BLaER1 (cell line): ENCODE results near the gene CLASP1.
"Not testable (repeated sequence)": the region's sequence is repeated elsewhere in the genome, so short reads cannot be mapped to it uniquely, and the experiment has no call there.

Experiments
- H3K27ac ChIP-seq: shearing (Covaris generic); formaldehyde crosslinking; 2 replicates; pipeline ENCODE4 v1.8.1; 2022
- H3K27me3 ChIP-seq: shearing (Covaris generic); formaldehyde crosslinking; 2 replicates; pipeline ENCODE4 v1.8.1; 2022
- H3K36me3 ChIP-seq: shearing (Covaris generic); formaldehyde crosslinking; 2 replicates; pipeline ENCODE4 v1.8.1; 2022
- H3K4me1 ChIP-seq: shearing (Covaris generic); formaldehyde crosslinking; 2 replicates; pipeline ENCODE4 v1.8.1; 2022
- H3K4me2 ChIP-seq: shearing (Covaris generic); formaldehyde crosslinking; 2 replicates; pipeline ENCODE4 v1.8.1; 2022
- H3K4me3 ChIP-seq: shearing (Covaris generic); formaldehyde crosslinking; 2 replicates; pipeline ENCODE4 v1.8.1; 2022
- H3K9ac ChIP-seq: shearing (Covaris generic); formaldehyde crosslinking; 2 replicates; pipeline ENCODE4 v1.8.1; 2022
- H3K9me3 ChIP-seq: shearing (Covaris generic); formaldehyde crosslinking; 2 replicates; pipeline ENCODE4 v1.8.1; 2022
- H4K20me1 ChIP-seq: shearing (Covaris generic); formaldehyde crosslinking; 2 replicates; pipeline ENCODE4 v1.8.1; 2022
- Cebpa-rat ChIP-seq: shearing (Covaris generic); IDR thresholded peaks from 2 replicates; pipeline ENCODE4 v1.8.1; 2022

The CLASP1 gene

GRCh38 chr2:121486191-121486790 lies 163.0 kb downstream of the CLASP1 start:
- no peak for TF ChIP-seq Cebpa-rat
- Histone ChIP-seq H3K4me2 (no peak overlapping the region), H3K27ac (no peak overlapping the region)

GRCh38 chr2:121485039-121485438 lies 164.2 kb downstream of the CLASP1 start:
- Histone ChIP-seq H3K4me1 (peaks cover 7% of the 10 kb centered on the region; the same call in 1 of the 2 replicates), H3K9ac (no peak overlapping the region), H3K36me3 (peaks cover 55% of the 10 kb centered on the region), H3K27me3 (no peaks in the 10 kb centered on the region), H3K9me3 (no peaks in the 10 kb centered on the region), H3K27ac (no peak overlapping the region), H4K20me1 (peaks cover 47% of the 10 kb centered on the region), H3K4me2 (no peak overlapping the region), H3K4me3 (no peak overlapping the region)
- TF ChIP-seq Cebpa-rat, result no peak

More at GRCh38 chr2:121486191-121486790, 163.0 kb downstream of the CLASP1 start:
- Histone ChIP-seq H3K27me3 (no peaks in the 10 kb centered on the region), H3K4me3 (no peak overlapping the region), H3K4me1 (peaks cover 7% of the 10 kb centered on the region; the same call in 1 of the 2 replicates), H3K9ac (no peak overlapping the region), H4K20me1 (peaks cover 44% of the 10 kb centered on the region; the same call in 1 of the 2 replicates), H3K9me3 (no peaks in the 10 kb centered on the region), H3K36me3 (peaks cover 44% of the 10 kb centered on the region)

GRCh38 chr2:121483846-121484245 lies 165.4 kb downstream of the CLASP1 start:
- H3K9me3 ChIP-seq, result no peaks in the 10 kb centered on the region
- H3K36me3 ChIP-seq, result peaks cover 59% of the 10 kb centered on the region
- H3K4me2 ChIP-seq, result no peak overlapping the region; the same call in 1 of the 2 replicates
- H3K27ac ChIP-seq, result no peak overlapping the region
- no peak overlapping the region for H3K4me3 ChIP-seq
- peaks cover 7% of the 10 kb centered on the region; the same call in 1 of the 2 replicates for H3K4me1 ChIP-seq
- no peak for TF ChIP-seq Cebpa-rat
- H3K9ac ChIP-seq, result no peak overlapping the region
- no peaks in the 10 kb centered on the region for H3K27me3 ChIP-seq
- H4K20me1 ChIP-seq, result peaks cover 46% of the 10 kb centered on the region

GRCh38 chr2:121483021-121483420 lies 166.2 kb downstream of the CLASP1 start:
- no peak overlapping the region for H3K4me3 ChIP-seq
- peaks cover 7% of the 10 kb centered on the region; the same call in 1 of the 2 replicates for H3K4me1 ChIP-seq
- H3K9ac ChIP-seq, result no peak overlapping the region
- no peak overlapping the region for H3K27ac ChIP-seq
- peaks cover 54% of the 10 kb centered on the region for H3K36me3 ChIP-seq
- no peaks in the 10 kb centered on the region for H3K27me3 ChIP-seq
- H3K4me2 ChIP-seq, result no peak overlapping the region
- H3K9me3 ChIP-seq, result no peaks in the 10 kb centered on the region
- H4K20me1 ChIP-seq, result peaks cover 48% of the 10 kb centered on the region
- TF ChIP-seq Cebpa-rat, result no peak

DNA sequence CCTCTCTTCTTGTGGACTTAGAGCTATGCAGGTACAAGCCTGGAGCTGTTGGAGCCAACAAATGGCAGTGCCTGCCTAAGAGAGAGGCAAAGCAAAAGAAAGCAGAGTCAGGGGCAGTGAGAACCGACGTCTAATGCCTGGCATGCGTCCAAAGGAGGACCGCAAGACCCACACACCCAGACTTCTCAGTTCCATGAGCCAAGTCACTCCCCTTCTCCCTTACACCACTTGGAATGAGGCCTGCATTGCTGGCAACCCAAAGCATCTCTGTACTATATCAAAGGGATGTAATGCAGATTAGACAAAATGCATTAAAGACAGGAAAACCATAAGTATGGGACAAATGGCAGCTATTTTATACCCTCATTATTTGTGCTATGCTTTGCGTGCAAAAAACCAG lies 168.4 kb downstream of the CLASP1 start:
- no peak for TF ChIP-seq Cebpa-rat
- H3K4me2 ChIP-seq, result no peak overlapping the region
- no peaks in the 10 kb centered on the region for H3K27me3 ChIP-seq
- H3K27ac ChIP-seq, result no peak overlapping the region
- H3K36me3 ChIP-seq, result peaks cover 43% of the 10 kb centered on the region
- H4K20me1 ChIP-seq, result peaks cover 64% of the 10 kb centered on the region
- H3K4me3 ChIP-seq, result no peak overlapping the region
- no peaks in the 10 kb centered on the region for H3K9me3 ChIP-seq
- H3K4me1 ChIP-seq, result peaks cover 15% of the 10 kb centered on the region
- H3K9ac ChIP-seq, result no peak overlapping the region

GRCh38 chr2:121479882-121480522 lies 169.3 kb downstream of the CLASP1 start:
- peaks cover 35% of the 10 kb centered on the region for H3K36me3 ChIP-seq
- H3K4me1 ChIP-seq, result peaks cover 15% of the 10 kb centered on the region
- H3K4me3 ChIP-seq, result no peak overlapping the region
- TF ChIP-seq Cebpa-rat, result no peak
- H3K27ac ChIP-seq, result no peak overlapping the region
- H3K27me3 ChIP-seq, result no peaks in the 10 kb centered on the region
- H4K20me1 ChIP-seq, result peaks cover 69% of the 10 kb centered on the region
- H3K4me2 ChIP-seq, result no peak overlapping the region
- no peaks in the 10 kb centered on the region for H3K9me3 ChIP-seq
- H3K9ac ChIP-seq, result no peak overlapping the region

DNA sequence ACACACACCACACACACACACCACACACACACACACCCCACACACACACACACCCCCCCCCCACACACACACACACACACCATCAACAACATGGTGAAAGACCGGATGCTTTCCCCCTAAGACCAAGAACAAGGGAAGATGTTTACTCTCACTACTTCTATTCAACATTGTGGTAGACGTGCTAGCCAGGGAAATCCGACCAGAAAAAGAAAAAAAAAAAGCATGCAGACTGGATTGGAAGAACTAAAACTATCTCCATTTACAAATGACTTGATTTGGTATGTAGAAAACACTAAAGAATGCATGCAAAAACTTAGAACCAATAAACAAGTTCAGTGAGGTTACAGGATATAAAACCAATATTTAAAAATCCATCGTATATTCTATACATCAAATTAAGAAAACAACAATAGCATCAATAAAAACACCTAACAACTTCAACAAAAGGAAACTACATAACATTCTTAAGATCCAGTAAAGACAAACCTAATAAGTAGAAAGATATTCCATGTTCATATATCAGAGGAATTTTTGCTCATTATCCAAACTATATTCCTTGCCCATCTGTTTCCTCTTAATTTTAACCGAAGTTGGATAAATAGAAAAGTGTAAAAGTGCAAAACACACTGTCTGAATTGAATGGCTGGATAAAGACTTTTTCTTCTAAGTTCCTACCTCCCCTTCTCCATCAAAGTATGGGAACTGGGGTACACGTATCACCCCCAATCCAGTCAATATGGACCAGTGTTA lies 170.1 kb downstream of the CLASP1 start:
- H3K9me3 ChIP-seq, result no peaks in the 10 kb centered on the region
- H3K4me3 ChIP-seq, result no peak overlapping the region
- H3K36me3 ChIP-seq, result peaks cover 40% of the 10 kb centered on the region
- H3K27ac ChIP-seq, result no peak overlapping the region
- H4K20me1 ChIP-seq, result peaks cover 77% of the 10 kb centered on the region
- H3K4me1 ChIP-seq, result peaks cover 10% of the 10 kb centered on the region
- H3K4me2 ChIP-seq, result no peak overlapping the region
- no peaks in the 10 kb centered on the region for H3K27me3 ChIP-seq
- no peak for TF ChIP-seq Cebpa-rat
- no peak overlapping the region for H3K9ac ChIP-seq

DNA sequence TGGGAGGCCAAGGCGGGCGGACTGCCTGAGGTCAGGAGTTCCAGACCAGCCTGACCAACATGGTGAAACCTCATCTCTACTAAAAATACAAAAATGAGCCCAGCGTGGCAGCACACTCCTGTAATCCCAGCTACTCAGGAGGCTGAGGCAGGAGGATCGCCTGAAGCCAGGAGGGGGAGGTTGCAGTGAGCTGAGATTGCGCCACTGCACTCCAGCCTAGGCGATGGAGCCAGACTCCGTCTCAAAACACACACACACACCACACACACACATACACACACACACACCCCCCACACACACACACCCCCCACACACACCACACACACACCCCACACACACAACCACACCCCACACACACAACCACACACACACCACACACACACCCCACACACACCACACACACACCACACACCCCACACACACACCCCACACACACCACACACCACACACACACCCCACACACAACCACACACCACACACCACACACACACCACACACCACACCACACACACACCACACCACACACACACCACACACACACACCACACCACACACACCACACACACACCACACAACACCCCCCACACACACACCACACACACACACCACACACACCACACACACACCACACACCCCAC lies 170.8 kb downstream of the CLASP1 start:
- H3K4me3 ChIP-seq, H3K9me3 ChIP-seq, H3K9ac ChIP-seq, H3K27me3 ChIP-seq, H3K4me1 ChIP-seq, H3K4me2 ChIP-seq, H3K27ac ChIP-seq: not testable (repeated sequence)
- Histone ChIP-seq H3K36me3 (peaks cover 40% of the 10 kb centered on the region), H4K20me1 (peaks cover 84% of the 10 kb centered on the region)

GRCh38 chr2:121476684-121477083 lies 172.6 kb downstream of the CLASP1 start:
- H3K4me2 ChIP-seq, result no peak overlapping the region
- H3K27ac ChIP-seq, result no peak overlapping the region
- peaks cover 7% of the 10 kb centered on the region for H3K4me1 ChIP-seq

More at GRCh38 chr2:121476684-121477083, 172.6 kb downstream of the CLASP1 start:
- no peak overlapping the region for H3K9ac ChIP-seq
- H3K4me3 ChIP-seq, result no peak overlapping the region
- no peaks in the 10 kb centered on the region for H3K9me3 ChIP-seq
- no peaks in the 10 kb centered on the region for H3K27me3 ChIP-seq
- peaks cover 37% of the 10 kb centered on the region for H3K36me3 ChIP-seq
- TF ChIP-seq Cebpa-rat, result no peak
- peaks cover 88% of the 10 kb centered on the region for H4K20me1 ChIP-seq
